ENCODE measurements around the gene SLC47A2. TPM values are rescaled to one million over a fixed set of nuclear protein-coding genes. Genes with fewer than 3 reads are reported as not detected.

Gene SLC47A2
- total and polyA plus RNA-seq, 9 of the 15 experiments (the other 6 are each of a cell fraction or from before 2014, with no cell fraction given) = not detected

- no peak for ATAC-seq
- Histone ChIP-seq H3K4me2 (ENCODE audit: insufficient read depth, low read length) (no peak overlapping the region), H3K79me2 (ENCODE audit: control insufficient read depth, insufficient read depth, low read length) (no peaks in the 10 kb centered on the region), H3K36me3 (ENCODE audit: control insufficient read depth, insufficient read depth, low read length) (no peaks in the 10 kb centered on the region), H2AFZ (ENCODE audit: low read depth, low read length) (no peak overlapping the region), H3K4me1 (replicated peaks in 1 of 2; ENCODE audit: control insufficient read depth in 2 of 2, insufficient read depth in 2 of 2, low read length in 2 of 2) (peaks cover 0 to 5% of the 10 kb centered on the region in 2 experiments; a peak in 1 of 5 replicates), H3K27me3 (ENCODE audit: control insufficient read depth in 2 of 2, insufficient read depth in 2 of 2, low read length in 2 of 2) (peaks cover 7 to 44% of the 10 kb centered on the region in 2 experiments; a peak in 4 of 5 replicates), H3K9me3 (replicated peaks; ENCODE audit: control insufficient read depth, insufficient read depth, low read depth, low read length) (no peaks in the 10 kb centered on the region), H3K9me1 (ENCODE audit: control insufficient read depth, insufficient read depth, low read length) (no peaks in the 10 kb centered on the region), H3K9ac (ENCODE audit: insufficient read depth in 1 of 2, low read depth in 2 of 2, low read length in 2 of 2) (no peak overlapping the region), H3K4me3 (no peak overlapping the region), H3K27ac (ENCODE audit: extremely low read depth, low read depth, low read length) (no peak overlapping the region), H4K20me1 (replicated peaks; ENCODE audit: control insufficient read depth, insufficient read depth, low read length) (no peaks in the 10 kb centered on the region)
- ChIA-PET POLR2A (interaction anchor here (0.7 kb wide), 1 partner anchor 417 kb away, joined by 3 read pairs; no protein-coding TSS in a partner anchor), CTCF (ENCODE audit: low intra/inter-chr PET ratio) (interaction anchor here (0.5 kb wide), 1 partner anchor 369 kb away, joined by 3 read pairs; no protein-coding TSS in a partner anchor)
- TF ChIP-seq BRD4 (IDR thresholded peaks at IDR 0.05) = no peak
- no peak for TF ChIP-seq DPF2 (IDR thresholded peaks at IDR 0.05)
- no peak for TF ChIP-seq KLF13 (tag; IDR thresholded peaks at IDR 0.05; ENCODE audit: borderline replicate concordance, low read depth)
- TF ChIP-seq CBX2 (IDR thresholded peaks at IDR 0.05; ENCODE audit: insufficient read depth, low read length, poor library complexity, severe bottlenecking) = no peak
- TF ChIP-seq PHTF2 (CRISPR knock-in tag; IDR thresholded peaks at IDR 0.05) = no peak
- no peak for TF ChIP-seq ZNF274 (IDR thresholded peaks at IDR 0.05; ENCODE audit: borderline replicate concordance, low read depth, low read length)
- no peak for TF ChIP-seq ZBTB26 (CRISPR knock-in tag; IDR thresholded peaks at IDR 0.05)
- TF ChIP-seq FOXJ3 (CRISPR knock-in tag; IDR thresholded peaks at IDR 0.05) = no peak
- TF ChIP-seq ZEB2 (IDR thresholded peaks at IDR 0.05) = no peak
- no peak for TF ChIP-seq SNRNP70 (optimal IDR thresholded peaks at IDR 0.05; ENCODE audit: low read depth, low read length)
- TF ChIP-seq HCFC1 (IDR thresholded peaks at IDR 0.05; ENCODE audit: low read depth, low read length) = no peak
- TF ChIP-seq ZNF282 (CRISPR knock-in tag; IDR thresholded peaks at IDR 0.05) = no peak
- TF ChIP-seq ZBTB5 (IDR thresholded peaks at IDR 0.05) = no peak
- TF ChIP-seq ZFPM2 (CRISPR knock-in tag; IDR thresholded peaks at IDR 0.05) = no peak
- TF ChIP-seq SREBF2 (CRISPR knock-in tag; IDR thresholded peaks at IDR 0.05) = no peak
- TF ChIP-seq POLR2AphosphoS5 (IDR thresholded peaks at IDR 0.05; ENCODE audit: control insufficient read depth, insufficient read depth, low read depth, low read length) = no peak
- TF ChIP-seq DDX20 (tag; IDR thresholded peaks at IDR 0.05; ENCODE audit: low read depth) = no peak
- TF ChIP-seq FOXP1 (CRISPR knock-in tag; IDR thresholded peaks at IDR 0.05) = no peak
- in situ Hi-C loops (cut with MboI) (no loop called here), intact Hi-C loops (cut with micrococcal nuclease) (no loop called here)
- 0% methylated on average over 7 of the region's 13 CpGs for WGBS (ENCODE audit: insufficient coverage, low coverage, missing lambda C conversion rate)
- no TSS peak for BruUV-seq (replicated peaks)
- no peak for DNase-seq (ENCODE audit: extremely low read depth in 1 of 4, low spot score in 3 of 4)
- FAIRE-seq = no peak
Measured at GRCh38 chr17:19747159-19747719, 30.9 kb upstream of the SLC47A2 start.
